ENCODE results near the gene CUX1.
"Not testable (repeated sequence)": the region's sequence is repeated elsewhere in the genome, so short reads cannot be mapped to it uniquely, and the experiment has no call there.

CUX1 gene

GRCh38 chr7:101824440-101824839, 7.0 kb downstream of the CUX1 start:
- in situ Hi-C loops (cut with MboI; ENCODE audit: low sequenced_read_pairs): no loop called here

- in situ Hi-C loops (cut with MboI; ENCODE audit: low sequenced_read_pairs): no loop called here
Measured at GRCh38 chr7:101826081-101826835, 8.8 kb downstream of the CUX1 start.

- in situ Hi-C loops (cut with MboI; ENCODE audit: low sequenced_read_pairs): no loop called here
Measured at GRCh38 chr7:101828301-101829020, 11.0 kb downstream of the CUX1 start.

- in situ Hi-C loops (cut with MboI; ENCODE audit: low sequenced_read_pairs): no loop called here
Measured at GRCh38 chr7:101829374-101829773, 11.9 kb downstream of the CUX1 start.

GRCh38 chr7:101829821-101830220, 12.4 kb downstream of the CUX1 start:
- in situ Hi-C loops (cut with MboI; ENCODE audit: low sequenced_read_pairs): no loop called here

- in situ Hi-C loops (cut with MboI; ENCODE audit: low sequenced_read_pairs): not testable (repeated sequence)
Measured at GRCh38 chr7:101831396-101831795, 14.0 kb downstream of the CUX1 start.

- in situ Hi-C loops (cut with MboI; ENCODE audit: low sequenced_read_pairs): no loop called here
Measured at GRCh38 chr7:101832205-101832631, 14.8 kb downstream of the CUX1 start.

- in situ Hi-C loops (cut with MboI; ENCODE audit: low sequenced_read_pairs): no loop called here
Measured at GRCh38 chr7:101832685-101833375, 15.4 kb downstream of the CUX1 start.

- in situ Hi-C loops (cut with MboI; ENCODE audit: low sequenced_read_pairs): no loop called here
Measured at GRCh38 chr7:101833799-101834198, 16.4 kb downstream of the CUX1 start.

- in situ Hi-C loops (cut with MboI; ENCODE audit: low sequenced_read_pairs): no loop called here
Measured at GRCh38 chr7:101835136-101835535, 17.7 kb downstream of the CUX1 start.

- in situ Hi-C loops (cut with MboI; ENCODE audit: low sequenced_read_pairs): not testable (repeated sequence)
Measured at GRCh38 chr7:101837433-101837832, 20.0 kb downstream of the CUX1 start.

- in situ Hi-C loops (cut with MboI; ENCODE audit: low sequenced_read_pairs): no loop called here
Measured at GRCh38 chr7:101838837-101839483, 21.5 kb downstream of the CUX1 start.

- in situ Hi-C loops (cut with MboI; ENCODE audit: low sequenced_read_pairs): no loop called here
Measured at GRCh38 chr7:101841328-101841727, 23.9 kb downstream of the CUX1 start.

GRCh38 chr7:101843293-101844271, 26.2 kb downstream of the CUX1 start:
- in situ Hi-C loops (cut with MboI; ENCODE audit: low sequenced_read_pairs): no loop called here

- in situ Hi-C loops (cut with MboI; ENCODE audit: low sequenced_read_pairs): no loop called here
Measured at GRCh38 chr7:101845974-101846373, 28.5 kb downstream of the CUX1 start.

- in situ Hi-C loops (cut with MboI; ENCODE audit: low sequenced_read_pairs): no loop called here
Measured at GRCh38 chr7:101846800-101847538, 29.5 kb downstream of the CUX1 start.

GRCh38 chr7:101848208-101848951, 31.0 kb downstream of the CUX1 start:
- in situ Hi-C loops (cut with MboI; ENCODE audit: low sequenced_read_pairs): no loop called here

GRCh38 chr7:101849314-101849713, 31.9 kb downstream of the CUX1 start:
- in situ Hi-C loops (cut with MboI; ENCODE audit: low sequenced_read_pairs): not testable (repeated sequence)

- in situ Hi-C loops (cut with MboI; ENCODE audit: low sequenced_read_pairs): not testable (repeated sequence)
Measured at GRCh38 chr7:101852364-101852763, 34.9 kb downstream of the CUX1 start.
